ENCODE data around the gene TBX4.

DNA sequence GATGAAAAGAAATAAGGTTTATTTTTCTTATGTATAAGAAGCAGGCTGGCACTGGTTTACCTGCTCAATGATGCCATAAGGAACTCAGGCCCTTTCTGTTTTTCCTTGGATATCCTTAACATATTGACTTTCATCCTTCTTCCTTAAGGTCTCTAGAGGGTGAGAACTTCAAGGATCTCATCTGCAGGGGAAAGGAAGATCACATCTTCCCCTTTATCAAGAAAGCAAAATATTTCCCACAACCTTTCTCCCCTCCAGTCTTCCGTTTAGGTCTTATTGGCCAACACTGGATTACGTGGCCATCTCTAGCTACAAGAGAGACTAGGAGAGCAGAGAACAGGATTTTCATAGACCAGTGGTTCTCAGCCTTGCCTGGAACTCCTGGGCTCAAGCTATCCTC is 4.2 kb upstream of the TBX4 start:
- TF ChIP-seq, protein P1, sequence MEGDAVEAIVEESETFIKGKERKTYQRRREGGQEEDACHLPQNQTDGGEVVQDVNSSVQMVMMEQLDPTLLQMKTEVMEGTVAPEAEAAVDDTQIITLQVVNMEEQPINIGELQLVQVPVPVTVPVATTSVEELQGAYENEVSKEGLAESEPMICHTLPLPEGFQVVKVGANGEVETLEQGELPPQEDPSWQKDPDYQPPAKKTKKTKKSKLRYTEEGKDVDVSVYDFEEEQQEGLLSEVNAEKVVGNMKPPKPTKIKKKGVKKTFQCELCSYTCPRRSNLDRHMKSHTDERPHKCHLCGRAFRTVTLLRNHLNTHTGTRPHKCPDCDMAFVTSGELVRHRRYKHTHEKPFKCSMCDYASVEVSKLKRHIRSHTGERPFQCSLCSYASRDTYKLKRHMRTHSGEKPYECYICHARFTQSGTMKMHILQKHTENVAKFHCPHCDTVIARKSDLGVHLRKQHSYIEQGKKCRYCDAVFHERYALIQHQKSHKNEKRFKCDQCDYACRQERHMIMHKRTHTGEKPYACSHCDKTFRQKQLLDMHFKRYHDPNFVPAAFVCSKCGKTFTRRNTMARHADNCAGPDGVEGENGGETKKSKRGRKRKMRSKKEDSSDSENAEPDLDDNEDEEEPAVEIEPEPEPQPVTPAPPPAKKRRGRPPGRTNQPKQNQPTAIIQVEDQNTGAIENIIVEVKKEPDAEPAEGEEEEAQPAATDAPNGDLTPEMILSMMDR (IDR thresholded peaks at IDR 0.05 in 4 of 5, conservative IDR thresholded peaks at IDR 0.05 in 1 of 5): no peak
- TF ChIP-seq POLR2A (IDR thresholded peaks at IDR 0.05): no peak

Measured in gastrocnemius medialis (tissue), 4 donors.